Fibroblast of lung (primary cell): ENCODE results near the gene OR3A3. TPM values are rescaled to one million over a fixed set of nuclear protein-coding genes. Genes with fewer than 3 reads are reported as not detected.
"Not testable (repeated sequence)": the region's sequence is repeated elsewhere in the genome, so short reads cannot be mapped to it uniquely, and the experiment has no call there.

Experiments
- DNase-seq, 2 donors: peaks; one replicate each; pipeline versions ENCODE4 v3.0.0 to v3.0.0-alpha.2; 2010; ENCODE audit warnings: low read depth in 2 of 2
- H2AFZ ChIP-seq: 2 replicates; pipeline ENCODE4 v1.5.1; 2012; ENCODE audit warnings: low read length, control low read depth, inconsistent platforms
- H3K27ac ChIP-seq: 2 replicates; pipeline ENCODE4 v1.5.1; 2011; ENCODE audit warnings: low read length, control low read depth; ENCODE audit not compliant: insufficient read depth
- H3K27me3 ChIP-seq: 2 replicates; pipeline ENCODE4 v1.5.1; 2011; ENCODE audit warnings: mild to moderate bottlenecking, low read length; ENCODE audit not compliant: control insufficient read depth, insufficient read depth
- H3K36me3 ChIP-seq: 2 replicates; pipeline ENCODE4 v1.5.1; 2011; ENCODE audit warnings: low read length; ENCODE audit not compliant: control insufficient read depth, insufficient read depth
- H3K4me1 ChIP-seq: 2 replicates; pipeline ENCODE4 v1.5.1; 2011; ENCODE audit warnings: low read length; ENCODE audit not compliant: control insufficient read depth, insufficient read depth; ENCODE audit errors: extremely low read depth
- H3K4me2 ChIP-seq: 2 replicates; pipeline ENCODE4 v1.5.1; 2011; ENCODE audit warnings: low read length, control low read depth; ENCODE audit not compliant: insufficient read depth; ENCODE audit errors: extremely low read depth
- H3K4me3 ChIP-seq, 4 experiments: fragments of 200-600 bp in 1 of 4; sonication (generic) in 1 of 4; replicated peaks in 1 of 4; 2 replicates each; pipeline ENCODE4 v1.5.1; 2011 to 2016; ENCODE audit warnings: low read length in 4 of 4, low read depth in 3 of 4, mild to moderate bottlenecking in 3 of 4, control low read depth in 2 of 4, inconsistent platforms in 1 of 4, mixed read lengths in 1 of 4; ENCODE audit not compliant: insufficient read depth in 1 of 4; ENCODE audit errors: control extremely low read depth in 1 of 4
- H3K79me2 ChIP-seq: 2 replicates; pipeline ENCODE4 v1.5.1; 2012; ENCODE audit warnings: mild to moderate bottlenecking, low read length, inconsistent platforms; ENCODE audit not compliant: control insufficient read depth, insufficient read depth
- H3K9ac ChIP-seq: 2 replicates; pipeline ENCODE4 v1.5.1; 2011; ENCODE audit warnings: mild to moderate bottlenecking, low read length, control low read depth; ENCODE audit not compliant: insufficient read depth
- H3K9me3 ChIP-seq: 2 replicates; pipeline ENCODE4 v1.5.1; 2012; ENCODE audit warnings: low read depth, low read length; ENCODE audit not compliant: control insufficient read depth, insufficient read depth
- H4K20me1 ChIP-seq: 2 replicates; pipeline ENCODE4 v1.5.1; 2011; ENCODE audit warnings: low read length; ENCODE audit not compliant: control insufficient read depth, insufficient read depth; ENCODE audit errors: extremely low read depth
- EZH2 ChIP-seq: IDR thresholded peaks from 2 replicates; pipeline ENCODE4 v1.5.1; 2012; ENCODE audit warnings: low read length, control low read depth, mild to moderate bottlenecking; ENCODE audit errors: missing control alignments
- polyA plus RNA-seq, 2 donors: library from polyadenylated mRNA; depleted of rRNA in 1 of 2; stranded (reverse) in 1 of 2; unstranded in 1 of 2; fragments of >200 nt; gene quantifications; 2 replicates each; pipeline ENCODE4 v1.2.1, GENCODE V29; 2011 to 2012; ENCODE audit warnings: missing spikeins in 1 of 2
- total RNA-seq: library from RNA; depleted of rRNA; stranded (reverse); fragments of >200 nt; gene quantifications from 2 replicates; pipeline ENCODE4 v1.2.1, GENCODE V29; 2014
- TF ChIP-seq, protein P1 (sequence below), 2 donors: IDR thresholded peaks in 1 of 2; conservative IDR thresholded peaks in 1 of 2; 1 replicate in 1 of 2; 2 replicates in 1 of 2; pipeline ENCODE4 v1.5.1; 2011 to 2012; ENCODE audit warnings: low read length in 2 of 2, control low read depth in 1 of 2, inconsistent platforms in 1 of 2, low read depth in 1 of 2, mild to moderate bottlenecking in 1 of 2

OR3A3 gene
- total and polyA plus RNA-seq, 2 donors (not counting 1 experiment from before 2014, with no cell fraction given): not detected

DNA sequence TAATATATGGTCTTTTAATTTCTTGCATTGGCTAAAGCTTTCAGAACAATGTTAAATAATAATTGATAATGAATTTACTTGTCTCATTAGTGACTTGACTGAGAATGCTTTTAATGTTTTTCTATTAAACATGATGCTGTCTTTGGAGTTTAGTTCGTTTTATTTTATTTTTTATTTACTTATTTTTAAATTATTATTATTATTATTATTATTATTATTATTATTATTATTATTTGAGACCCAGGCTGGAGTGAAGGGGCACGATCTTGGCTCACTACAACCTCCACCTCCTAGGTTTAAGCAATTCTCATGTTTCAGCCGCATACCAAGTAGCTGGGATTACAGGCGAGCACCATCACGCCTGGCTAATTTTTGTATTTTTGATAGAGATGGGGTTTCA is 4.4 kb downstream of the OR3A3 start:
- H3K27me3 ChIP-seq: no peaks in the 10 kb centered on the region
- no peaks in the 10 kb centered on the region for H3K36me3 ChIP-seq
- DNase-seq: no peak
- no peak overlapping the region for H2AFZ ChIP-seq
- no peaks in the 10 kb centered on the region for H3K9me3 ChIP-seq
- H3K4me2 ChIP-seq: no peak overlapping the region
- H3K27ac ChIP-seq: no peak overlapping the region
- H3K4me1 ChIP-seq: no peaks in the 10 kb centered on the region
- H3K79me2 ChIP-seq: no peaks in the 10 kb centered on the region
- no peak overlapping the region for H3K9ac ChIP-seq
- no peaks in the 10 kb centered on the region for H4K20me1 ChIP-seq
- TF ChIP-seq, protein P1, sequence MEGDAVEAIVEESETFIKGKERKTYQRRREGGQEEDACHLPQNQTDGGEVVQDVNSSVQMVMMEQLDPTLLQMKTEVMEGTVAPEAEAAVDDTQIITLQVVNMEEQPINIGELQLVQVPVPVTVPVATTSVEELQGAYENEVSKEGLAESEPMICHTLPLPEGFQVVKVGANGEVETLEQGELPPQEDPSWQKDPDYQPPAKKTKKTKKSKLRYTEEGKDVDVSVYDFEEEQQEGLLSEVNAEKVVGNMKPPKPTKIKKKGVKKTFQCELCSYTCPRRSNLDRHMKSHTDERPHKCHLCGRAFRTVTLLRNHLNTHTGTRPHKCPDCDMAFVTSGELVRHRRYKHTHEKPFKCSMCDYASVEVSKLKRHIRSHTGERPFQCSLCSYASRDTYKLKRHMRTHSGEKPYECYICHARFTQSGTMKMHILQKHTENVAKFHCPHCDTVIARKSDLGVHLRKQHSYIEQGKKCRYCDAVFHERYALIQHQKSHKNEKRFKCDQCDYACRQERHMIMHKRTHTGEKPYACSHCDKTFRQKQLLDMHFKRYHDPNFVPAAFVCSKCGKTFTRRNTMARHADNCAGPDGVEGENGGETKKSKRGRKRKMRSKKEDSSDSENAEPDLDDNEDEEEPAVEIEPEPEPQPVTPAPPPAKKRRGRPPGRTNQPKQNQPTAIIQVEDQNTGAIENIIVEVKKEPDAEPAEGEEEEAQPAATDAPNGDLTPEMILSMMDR (conservative IDR thresholded peaks at IDR 0.05 in 1 of 2, IDR thresholded peaks at IDR 0.05 in 1 of 2; ENCODE audit: low read depth in 1 of 2, low read length in 2 of 2): no peak
- no peak for TF ChIP-seq EZH2
- H3K4me3 ChIP-seq: no peak overlapping the region

- Histone ChIP-seq H4K20me1 (no peaks in the 10 kb centered on the region), H3K4me3 (no peak overlapping the region), H2AFZ (no peak overlapping the region), H3K9me3 (no peaks in the 10 kb centered on the region), H3K27me3 (no peaks in the 10 kb centered on the region), H3K27ac (no peak overlapping the region), H3K4me1 (no peaks in the 10 kb centered on the region), H3K79me2 (no peaks in the 10 kb centered on the region), H3K4me2 (no peak overlapping the region), H3K36me3 (no peaks in the 10 kb centered on the region), H3K9ac (no peak overlapping the region)
- no peak for DNase-seq
- TF ChIP-seq EZH2: no peak
- TF ChIP-seq, protein P1 (conservative IDR thresholded peaks at IDR 0.05 in 1 of 2, IDR thresholded peaks at IDR 0.05 in 1 of 2; ENCODE audit: low read depth in 1 of 2, low read length in 2 of 2): no peak
Measured at GRCh38 chr17:3418222-3418621, 7.1 kb downstream of the OR3A3 start.

DNA sequence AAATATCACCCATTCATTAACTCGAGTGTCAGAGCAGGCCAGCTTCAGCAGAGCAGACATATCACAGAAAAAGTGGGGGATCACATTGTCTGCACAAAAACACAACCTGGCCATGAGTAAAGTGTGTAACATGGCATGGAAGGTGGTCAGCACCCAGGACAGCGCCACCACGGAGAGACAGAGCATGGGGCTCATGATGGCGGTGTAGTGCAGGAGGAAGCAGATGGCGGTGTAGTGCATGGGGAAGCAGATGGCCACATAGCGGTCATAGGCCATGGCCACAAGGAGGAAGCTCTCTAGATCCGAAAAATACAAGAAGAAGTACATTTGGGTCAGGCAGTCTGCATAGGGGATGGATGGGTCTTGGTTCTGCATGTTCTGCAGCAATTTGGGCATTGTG is 22.0 kb downstream of the OR3A3 start:
- not testable (repeated sequence) for H3K36me3 ChIP-seq, H3K4me2 ChIP-seq, H3K79me2 ChIP-seq, H3K9ac ChIP-seq, H2AFZ ChIP-seq, H3K27ac ChIP-seq, H3K4me3 ChIP-seq, H4K20me1 ChIP-seq, H3K9me3 ChIP-seq, DNase-seq, H3K27me3 ChIP-seq, H3K4me1 ChIP-seq

DNA sequence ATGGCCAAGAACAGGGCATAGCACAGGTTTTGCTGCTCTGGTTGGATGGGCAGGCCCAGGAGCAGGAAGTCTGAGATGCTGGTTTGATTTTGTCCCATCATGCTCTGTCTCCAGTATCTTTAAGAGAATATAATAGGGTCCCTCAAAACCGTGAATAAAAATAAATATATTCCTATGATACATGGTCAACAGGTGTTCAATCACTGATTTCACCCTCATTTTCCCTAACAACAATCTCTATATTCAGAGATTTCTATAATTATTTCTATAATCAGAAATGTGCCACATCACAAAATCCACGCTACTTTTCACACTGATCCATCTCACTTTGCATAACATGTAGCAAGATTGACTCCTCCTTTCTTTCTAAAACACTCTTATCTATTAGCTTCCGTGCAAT is 22.6 kb downstream of the OR3A3 start, which contains the start of gene OR1E2:
Gene OR1E2 (minus strand): TSS at position 101 of the 400 bp plus-strand sequence. CDS start 0 bp downstream, at position 101.
- Histone ChIP-seq H3K27me3 (no peaks in the 10 kb centered on the region), H3K9me3 (no peaks in the 10 kb centered on the region), H3K4me1 (no peaks in the 10 kb centered on the region), H3K9ac (no peak within 1 kb of the TSS), H4K20me1 (no peaks in the 10 kb centered on the region), H3K79me2 (no peaks in the 10 kb centered on the region), H3K27ac (no peak within 1 kb of the TSS), H3K4me2 (no peak within 1 kb of the TSS), H3K4me3 (no peak within 1 kb of the TSS), H3K36me3 (no peaks in the 10 kb centered on the region), H2AFZ (no peak within 1 kb of the TSS)
- TF ChIP-seq EZH2: no peak
- TF ChIP-seq, protein P1 (conservative IDR thresholded peaks at IDR 0.05 in 1 of 2, IDR thresholded peaks at IDR 0.05 in 1 of 2; ENCODE audit: low read depth in 1 of 2, low read length in 2 of 2): no peak
- no peak for DNase-seq
